Central memory CD4-positive, alpha-beta T cell (primary cell): ENCODE results near the gene GALC.
A peak's percentile ranks its signal among the peaks of the same experiment; 100 is the strongest.

Source experiments
- DNase-seq: peaks from one replicate; pipeline ENCODE4 v3.0.0; 2022

GALC gene

DNA sequence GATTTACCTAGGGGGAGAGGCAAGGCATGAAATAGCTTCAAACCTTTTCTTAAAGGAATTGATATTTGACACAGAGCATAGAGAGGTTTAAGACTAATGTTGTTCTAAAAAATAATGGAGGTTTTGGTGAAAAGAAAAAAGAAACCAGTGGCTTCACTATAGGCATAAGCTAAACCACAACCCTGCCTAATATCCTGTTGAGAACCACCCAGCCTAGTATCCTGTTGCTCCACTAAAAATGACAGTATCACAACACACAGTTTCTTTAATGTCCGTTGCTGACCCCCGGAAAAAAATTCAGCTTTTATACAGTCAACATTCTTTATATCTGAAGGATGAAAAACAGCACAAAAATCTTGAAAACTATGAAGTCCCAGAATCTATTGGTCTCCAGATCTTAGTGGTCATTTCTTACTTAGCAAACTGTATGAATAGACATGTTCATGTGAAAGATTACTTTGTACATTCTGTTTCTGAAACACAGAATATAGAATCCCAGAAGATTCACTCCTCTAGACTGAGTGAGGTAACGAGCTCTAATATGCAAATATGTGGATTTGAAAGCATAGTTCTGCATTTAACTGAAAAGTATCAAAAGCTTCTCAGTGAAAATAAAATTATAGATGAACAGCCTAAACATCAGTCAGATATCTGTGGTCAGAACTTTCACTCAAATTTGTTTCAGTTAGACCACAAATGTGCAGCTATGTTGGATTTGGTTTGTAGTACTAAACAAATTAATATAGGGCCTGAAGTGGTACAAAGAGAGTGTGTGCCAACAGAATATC is 40.5 kb downstream of the GALC start:
- peak; percentile 31 for DNase-seq

DNA sequence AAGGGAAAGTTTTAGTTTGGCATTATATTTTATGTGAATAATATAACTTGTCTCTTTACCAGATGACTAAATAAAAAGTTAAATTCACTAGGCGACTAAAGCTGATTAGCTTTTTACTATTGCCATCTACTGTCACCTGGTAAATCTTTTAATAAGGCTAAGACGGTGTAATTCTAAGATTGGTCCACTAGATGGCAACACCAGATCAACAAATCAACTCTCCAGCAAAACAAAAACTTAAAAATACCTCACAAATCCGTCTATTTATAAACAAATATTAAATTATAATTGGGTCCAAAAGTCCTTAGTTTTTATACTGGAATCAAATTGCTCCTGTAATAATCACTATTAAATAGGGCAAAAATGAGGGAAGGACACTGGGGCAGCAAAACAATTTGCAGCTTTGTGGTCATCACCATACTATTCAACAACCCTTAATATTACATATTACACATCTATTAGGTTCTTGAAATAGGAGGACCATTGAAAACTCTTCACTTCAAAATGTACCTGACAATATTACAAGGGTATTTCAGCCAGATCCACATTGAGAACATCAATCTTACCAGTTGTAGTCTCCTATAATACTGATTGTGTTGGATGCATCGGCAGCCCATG is 47.9 kb downstream of the GALC start:
- DNase-seq, result peak; percentile 42

DNA sequence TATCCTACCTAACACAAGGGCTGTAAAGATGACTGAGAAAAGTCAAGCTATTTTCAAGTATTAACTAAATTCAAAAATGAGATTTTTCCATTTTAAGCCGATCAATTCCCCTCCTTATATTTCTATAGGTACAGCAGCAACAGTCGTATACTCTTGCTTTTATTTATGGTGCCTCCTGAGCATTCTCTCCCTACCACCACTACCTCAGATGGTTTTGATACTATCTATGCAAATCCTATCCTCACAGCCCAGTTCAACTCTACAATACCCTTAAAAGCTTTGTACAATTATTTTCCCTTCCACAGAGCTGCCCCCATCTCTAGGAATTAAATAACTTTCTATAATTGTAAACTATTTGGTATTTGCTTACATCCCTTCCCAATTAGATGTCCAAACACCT is 52.1 kb downstream of the GALC start:
- DNase-seq, result no peak

DNA sequence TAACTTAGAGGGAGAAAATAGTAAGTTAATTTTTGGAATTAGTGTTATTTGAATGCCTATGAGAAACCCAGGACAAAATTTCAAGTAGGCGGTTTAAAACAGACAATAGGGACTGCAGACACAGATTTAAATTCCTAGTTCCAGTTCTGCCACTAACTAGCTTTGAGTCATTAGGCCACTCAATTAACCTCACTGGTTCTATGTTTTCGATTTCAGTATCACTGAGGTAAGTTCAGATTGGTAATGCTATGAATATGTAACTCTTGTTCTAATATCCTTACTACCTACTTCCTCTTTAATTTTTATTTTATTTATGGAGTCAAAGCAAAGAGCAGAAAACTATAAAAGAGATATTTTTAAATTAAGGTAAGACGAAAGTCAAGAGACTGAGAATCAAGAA is 52.6 kb downstream of the GALC start:
- DNase-seq, result no peak

DNA sequence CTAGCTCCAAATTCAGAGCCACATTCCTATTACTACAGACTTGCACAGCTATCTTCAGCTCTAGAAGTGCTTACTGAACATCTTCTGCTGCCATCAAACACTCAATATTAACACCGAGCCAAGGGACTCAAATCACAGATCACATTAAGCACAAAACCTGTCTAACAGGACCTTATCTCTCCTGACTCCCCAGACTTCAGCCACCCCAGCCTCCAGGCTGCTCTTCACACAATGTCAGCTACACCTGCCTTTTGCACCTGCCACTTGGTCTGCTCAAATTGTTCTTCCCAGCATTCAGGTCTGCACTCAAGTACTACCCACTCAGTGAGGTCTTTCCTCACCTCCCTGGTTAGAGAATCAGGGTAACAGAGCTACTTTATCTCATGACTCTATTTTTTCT is 57.1 kb downstream of the GALC start:
- DNase-seq, result no peak

DNA sequence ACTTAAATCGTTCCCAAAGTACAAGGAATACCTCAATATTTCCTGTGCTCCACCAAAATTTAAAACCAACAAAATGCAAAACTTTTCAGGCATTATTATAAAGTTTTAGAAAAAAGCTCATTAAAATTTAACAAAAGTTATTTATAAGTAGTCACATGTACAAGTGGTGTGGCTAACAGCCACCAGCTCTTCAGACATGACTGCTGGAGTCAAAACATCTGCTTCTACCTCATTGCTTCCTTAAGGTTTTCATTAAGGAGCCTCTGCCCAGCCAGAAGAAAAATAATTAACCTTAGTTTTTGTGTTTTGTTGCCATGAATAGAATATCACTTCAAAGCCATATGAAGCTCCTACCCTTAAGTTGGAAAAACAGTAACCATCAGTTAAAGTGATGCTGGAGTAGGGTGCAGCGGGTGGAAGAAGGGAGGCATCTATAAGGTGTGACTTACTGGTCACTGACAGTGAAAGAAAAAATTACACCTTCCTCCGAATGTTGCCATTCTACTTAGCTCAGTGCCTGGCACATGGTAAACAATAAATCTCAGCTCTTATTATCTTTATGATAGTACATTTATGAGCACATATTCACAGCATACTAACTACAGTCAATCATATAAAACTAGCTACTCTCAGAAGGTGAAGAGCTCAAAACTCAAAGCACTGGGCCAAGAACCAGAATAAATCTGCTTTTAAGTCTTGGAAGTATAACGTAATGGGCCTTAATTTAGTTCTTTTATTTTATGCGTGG is 57.7 kb downstream of the GALC start:
- no peak for DNase-seq

DNA sequence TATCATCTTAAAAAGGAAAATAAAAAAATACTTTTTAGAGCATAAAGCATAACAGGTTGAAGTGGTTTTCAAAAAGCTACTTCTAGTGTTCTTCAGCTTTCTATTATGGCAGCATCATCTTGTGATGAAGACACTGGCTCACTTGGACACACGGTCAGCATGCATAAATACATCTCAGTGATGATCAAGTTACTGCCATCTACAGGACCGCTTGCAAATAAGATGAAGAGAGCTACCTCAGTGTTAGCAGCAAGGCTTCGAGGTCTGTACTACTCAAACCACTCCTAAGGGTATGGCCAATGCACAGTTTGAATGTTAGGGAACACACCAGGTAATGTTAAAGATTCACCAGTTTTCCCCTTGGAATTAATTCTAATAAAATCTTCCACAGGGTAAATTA is 58.8 kb downstream of the GALC start:
- DNase-seq, result no peak

DNA sequence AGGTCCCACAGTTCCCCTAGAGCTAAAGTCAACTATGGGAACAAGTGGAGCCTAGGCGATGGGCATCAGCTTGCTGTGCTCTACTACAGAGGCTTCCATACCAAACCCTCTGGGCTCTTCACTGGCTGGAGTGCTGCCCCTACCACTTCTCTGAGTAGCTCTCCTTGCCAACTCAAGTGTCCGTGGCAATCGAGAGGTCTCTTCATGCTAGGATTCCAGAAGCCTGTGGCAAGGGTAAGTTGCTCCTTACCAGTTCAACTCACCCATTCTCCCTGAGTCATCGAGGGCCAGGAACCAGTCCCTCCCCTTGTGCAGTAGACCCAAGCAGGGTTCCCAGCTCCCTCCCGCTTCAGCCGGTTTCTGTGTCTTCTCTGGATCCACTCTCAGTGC is 76.1 kb downstream of the GALC start:
- DNase-seq, result no peak

DNA sequence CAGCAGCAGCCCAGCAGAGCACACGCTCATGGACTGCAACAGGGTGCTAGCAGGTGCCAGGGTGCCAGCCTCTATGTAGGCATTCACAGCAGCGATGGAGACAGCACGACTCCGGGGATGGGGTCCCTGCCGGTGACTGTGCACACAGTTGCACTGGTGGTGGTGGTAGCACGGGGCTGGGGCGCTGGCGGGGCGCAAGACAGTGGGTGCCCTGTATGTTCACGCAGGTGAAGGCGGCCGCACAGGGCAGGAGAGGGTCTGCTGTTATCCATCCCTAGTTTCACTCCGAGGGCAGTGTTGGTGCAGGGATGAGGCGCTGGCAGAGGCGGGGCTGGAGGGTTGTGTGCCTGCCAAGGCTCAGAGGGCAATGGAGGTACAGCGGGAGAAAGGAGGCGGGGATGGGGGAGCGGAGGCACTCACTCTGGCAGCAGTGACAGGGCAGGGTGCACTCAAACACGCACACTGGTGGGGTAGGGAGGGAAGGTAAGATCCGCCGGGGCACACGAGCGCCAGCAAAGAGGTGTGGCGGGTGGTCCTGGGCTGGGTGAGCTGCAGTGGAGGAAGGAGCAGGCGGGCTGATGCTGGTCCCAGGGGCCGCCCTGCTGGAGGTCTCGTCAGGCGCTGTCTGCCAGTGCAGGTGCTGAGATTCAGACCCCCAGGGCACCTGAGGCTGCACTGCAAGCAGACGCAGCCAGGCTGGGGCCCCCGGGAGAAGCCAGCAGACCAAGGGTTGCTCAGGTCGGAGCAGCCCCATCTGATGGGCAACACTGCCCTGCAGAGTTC is 76.7 kb downstream of the GALC start:
- DNase-seq, result no peak

DNA sequence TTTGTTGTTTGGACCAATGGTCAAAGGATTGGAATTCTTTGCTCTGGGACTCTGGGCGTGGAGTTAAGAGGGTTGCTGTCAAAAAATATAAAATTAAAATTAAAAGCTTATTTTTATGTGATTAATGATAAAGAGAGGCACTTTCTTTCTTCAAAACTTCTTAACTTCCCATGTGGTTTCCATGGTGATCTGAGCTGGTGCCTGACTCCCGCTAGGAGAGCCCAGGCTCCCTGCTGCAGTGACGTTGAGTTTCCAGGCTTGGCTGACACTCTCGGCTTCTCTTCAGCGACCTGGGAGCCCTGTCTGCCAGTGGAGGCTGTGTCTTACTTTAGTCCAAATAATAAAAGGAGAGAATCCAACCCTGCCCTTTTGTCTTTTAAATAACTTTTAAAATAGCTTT is 84.4 kb downstream of the GALC start:
- no peak for DNase-seq

DNA sequence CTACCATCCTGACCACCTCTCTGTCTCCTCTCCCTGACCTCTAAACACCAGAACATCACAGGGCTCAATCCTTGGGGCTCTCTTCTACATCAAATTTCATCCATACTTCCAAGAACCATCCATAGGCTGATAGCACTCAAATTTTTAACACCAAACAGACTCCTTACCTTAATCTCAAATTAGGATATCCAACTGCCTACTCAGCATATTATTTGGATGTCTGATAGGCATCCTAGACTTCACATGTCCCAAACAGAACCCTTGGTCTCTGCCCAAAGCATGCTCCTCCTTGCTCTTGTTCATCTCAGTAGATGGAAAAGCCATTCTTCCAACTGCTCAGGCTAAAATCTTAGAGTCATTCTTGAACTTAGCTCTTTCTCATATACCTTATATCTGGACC is 91.3 kb downstream of the GALC start:
- DNase-seq, result no peak

DNA sequence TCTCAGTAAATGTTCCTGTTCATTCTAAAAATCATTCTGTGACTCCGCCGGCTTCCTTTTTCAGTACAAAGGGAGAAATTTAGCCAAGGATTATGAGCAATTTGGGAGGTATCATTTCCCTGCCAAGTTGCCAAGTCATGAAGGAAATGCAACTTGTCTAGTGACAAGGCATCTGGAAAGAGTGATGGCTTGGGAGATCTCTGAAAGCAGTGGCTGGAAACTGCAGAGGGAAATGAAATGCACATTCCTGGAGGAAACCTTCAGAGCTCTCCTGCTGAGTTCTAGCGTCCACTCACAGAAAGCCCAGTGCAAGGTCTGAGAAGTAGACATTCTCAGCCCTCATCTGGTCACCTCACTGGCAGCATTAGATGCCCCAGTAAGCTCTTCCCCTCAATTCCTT is 91.7 kb downstream of the GALC start:
- no peak for DNase-seq

DNA sequence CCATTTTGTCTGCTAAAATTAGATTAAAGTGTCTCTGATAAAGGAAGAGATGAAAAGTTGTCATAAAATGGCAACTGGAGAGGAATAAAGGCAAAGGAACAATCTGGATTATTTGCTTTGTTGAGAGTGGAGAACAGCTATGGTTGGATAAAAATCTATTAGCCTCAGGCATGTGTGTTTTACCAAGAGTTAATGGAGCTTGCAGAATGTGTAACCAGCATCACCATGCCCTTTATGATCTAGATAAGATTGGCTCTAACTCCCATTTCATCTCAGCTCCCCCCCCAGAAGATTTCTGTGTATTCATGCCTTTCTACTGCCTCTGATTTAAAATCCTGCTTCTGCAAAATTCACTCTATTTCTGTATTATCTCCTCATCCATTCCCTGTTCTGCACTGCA is 93.8 kb downstream of the GALC start:
- no peak for DNase-seq

DNA sequence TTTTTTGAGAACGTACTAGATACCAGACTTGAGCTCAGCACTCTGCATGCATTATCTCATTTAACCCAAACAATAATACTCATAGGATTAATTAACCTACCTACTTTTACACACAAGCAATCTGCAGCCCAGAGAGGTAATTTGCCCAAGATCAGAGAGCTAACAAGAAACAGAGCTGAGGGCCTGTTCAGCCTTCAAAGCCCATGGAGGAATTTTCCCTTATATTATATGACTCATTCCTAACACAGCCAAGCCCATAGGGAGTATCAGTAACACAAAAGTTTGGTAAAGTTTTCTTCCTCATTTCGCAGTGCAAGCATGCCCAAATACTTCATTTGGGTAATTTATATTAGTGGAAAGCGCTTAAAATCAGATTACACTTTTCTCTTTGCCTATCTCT is 94.7 kb downstream of the GALC start:
- no peak for DNase-seq

DNA sequence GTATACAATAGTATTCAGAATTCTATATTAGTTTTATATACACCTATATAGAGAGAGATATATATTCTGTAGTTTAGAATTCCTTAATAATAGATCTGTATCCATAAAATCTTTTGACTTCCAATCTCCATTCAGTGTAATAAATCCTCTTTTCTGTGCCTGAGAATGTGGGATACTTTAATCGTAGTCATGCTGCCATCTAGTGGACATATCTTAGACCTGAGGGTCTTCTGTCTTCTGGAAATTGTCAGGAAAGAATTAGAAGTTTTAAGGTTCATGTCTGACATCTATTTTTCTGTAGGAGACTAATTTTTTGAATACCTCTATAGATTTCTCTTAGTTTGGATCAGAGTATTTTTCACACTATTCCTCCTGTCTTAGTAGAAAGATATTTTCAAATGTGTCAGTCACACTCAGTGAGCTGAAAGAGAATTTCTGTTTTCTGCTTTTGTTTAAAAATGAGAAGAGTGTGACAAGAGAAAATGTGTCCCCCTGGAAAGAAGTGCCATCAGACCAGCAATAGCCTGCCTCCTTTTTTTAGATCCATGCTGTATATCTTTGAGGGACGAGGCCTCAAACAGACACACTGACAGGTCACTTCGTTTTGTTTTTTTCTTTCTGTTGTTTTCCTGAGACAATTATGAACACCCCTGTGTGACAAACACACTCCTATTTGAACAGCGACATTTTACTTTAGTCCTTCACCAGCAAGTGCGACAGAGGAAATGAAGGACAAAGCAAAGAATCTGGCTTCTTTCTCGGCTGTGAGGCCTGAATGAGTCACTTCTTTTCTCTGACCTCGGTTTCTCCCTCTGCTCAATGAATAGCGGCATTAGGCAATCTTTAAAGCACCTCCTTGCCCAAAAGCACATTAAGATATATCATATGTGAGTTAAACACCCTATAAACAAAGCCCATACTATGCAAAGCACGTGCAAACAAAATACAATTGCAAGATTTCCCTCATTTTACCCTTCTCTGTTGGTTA is 96.3 kb downstream of the GALC start:
- no peak for DNase-seq

DNA sequence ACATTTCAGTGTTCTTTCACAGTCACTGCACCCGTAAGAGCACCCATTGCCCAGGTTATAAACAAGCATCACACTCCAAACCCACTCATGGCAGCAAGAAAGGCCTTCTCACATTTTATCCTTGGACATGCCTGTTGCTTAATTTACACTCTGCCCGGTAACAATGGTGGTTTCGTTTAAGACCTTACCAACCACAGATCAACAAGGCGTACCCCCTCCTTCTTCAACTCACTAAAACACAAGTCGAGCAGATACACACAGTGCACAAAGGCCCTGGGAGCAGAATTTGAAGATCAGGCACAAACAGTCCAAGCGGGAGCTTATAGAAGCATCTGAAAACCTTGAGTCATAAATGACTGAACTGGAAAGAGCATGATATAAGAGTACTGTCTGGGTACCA is 98.1 kb downstream of the GALC start:
- no peak for DNase-seq

DNA sequence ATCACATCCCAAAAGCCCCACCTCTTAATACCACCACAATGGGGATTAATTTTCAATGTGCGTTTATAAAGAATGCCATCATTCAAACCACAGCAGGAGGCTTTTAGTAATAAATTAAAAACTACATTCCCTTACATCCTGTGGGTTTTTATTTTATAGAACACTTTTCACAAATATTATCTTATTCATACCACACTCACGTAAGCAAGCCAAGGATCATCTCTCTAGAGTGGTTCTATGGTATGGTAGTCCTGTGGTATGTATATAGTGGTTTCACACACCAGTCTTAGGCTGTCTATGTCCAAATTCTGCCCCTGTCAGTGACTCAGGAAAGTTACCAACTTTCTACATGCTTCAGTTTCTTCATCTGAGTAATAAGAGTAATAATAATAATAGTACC is 100.2 kb downstream of the GALC start:
- DNase-seq, result no peak

DNA sequence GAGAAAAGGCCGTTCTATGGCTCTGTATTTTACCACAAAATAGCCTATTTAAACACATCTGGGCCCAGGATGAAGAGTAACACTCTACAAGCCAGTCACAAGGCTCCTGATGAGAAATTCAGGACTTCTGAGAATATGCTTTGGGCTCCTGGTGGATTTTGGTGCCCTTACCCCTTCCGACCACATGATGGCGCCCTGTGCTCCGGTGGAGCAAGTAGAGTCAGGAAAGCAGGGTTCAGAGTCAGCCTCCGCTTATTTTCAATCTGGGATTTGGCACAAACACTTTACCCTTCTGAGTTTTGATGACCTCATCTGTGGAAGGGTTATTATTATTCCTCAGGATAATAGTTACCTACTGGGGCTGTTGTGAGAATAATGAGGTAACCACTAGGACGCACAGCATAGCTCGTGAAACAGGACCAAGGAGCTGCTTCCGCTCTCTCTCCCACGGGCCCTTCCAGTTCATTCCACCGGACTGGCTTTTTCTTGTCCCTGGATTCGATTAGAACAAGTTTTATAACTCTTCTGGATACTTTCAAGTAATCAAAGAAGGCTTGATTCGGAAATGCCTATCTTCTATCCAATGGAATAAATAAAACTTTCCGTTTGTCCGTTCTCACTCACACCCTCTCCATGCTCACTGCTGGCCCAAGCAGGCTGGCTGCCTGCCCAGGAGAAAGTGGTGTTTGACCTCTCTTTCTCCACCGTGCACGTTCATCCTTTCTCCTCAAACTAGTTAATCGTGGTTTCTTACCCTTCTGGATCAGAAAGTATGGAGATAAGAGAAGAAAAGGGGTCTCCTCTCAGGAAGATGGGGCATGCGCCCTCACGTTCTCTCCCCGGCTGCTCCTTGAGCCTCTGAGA is 104.6 kb downstream of the GALC start:
- DNase-seq, result no peak

DNA sequence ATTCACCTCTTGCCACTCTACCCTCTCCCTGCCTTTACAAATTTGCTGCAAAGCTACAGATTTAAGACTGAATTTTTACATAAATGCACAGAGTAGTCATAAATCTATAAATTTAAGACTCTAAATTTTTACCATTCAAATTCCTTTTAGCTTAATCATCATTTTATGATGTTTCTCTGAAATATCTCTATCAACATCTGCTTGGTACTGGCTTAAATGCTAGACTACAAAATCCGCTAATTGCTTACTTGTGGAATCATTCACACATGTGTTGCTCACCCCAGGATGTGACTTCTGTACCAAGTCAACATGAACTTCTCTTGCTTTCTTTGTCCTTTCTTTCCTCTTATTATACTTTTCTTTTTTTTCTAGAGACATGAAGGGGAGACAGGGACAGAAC is 109.2 kb downstream of the GALC start:
- no peak for DNase-seq
